Naive thymus-derived CD4-positive, alpha-beta T cell (primary cell): ENCODE data around the gene CACNA1C. TPM values are rescaled to one million over a fixed set of nuclear protein-coding genes. Genes with fewer than 3 reads are reported as not detected.
A peak's percentile ranks its signal among the peaks of the same experiment; 100 is the strongest.

Experiments
- ATAC-seq: fragments of 150-1000 bp; cut with Tn5 transposase; 2 replicates; pipeline ENCODE4 v1.10.0; 2021; ENCODE audit warnings: mild to moderate bottlenecking, moderate library complexity
- CTCF ChIA-PET: fragments of 350-600 bp; sonication (Branson Sonifier 250); formaldehyde crosslinking; loops from one replicate; lab custom pipeline; 2021; ENCODE audit warnings: antibody characterized with exemption; lab: Charles Lee
- POLR2A ChIA-PET: fragments of 350-600 bp; sonication (Branson Sonifier 250); formaldehyde crosslinking; loops from one replicate; lab custom pipeline; 2021; ENCODE audit warnings: antibody characterized with exemption, inconsistent platforms; lab: Charles Lee
- DNase-seq, 9 donors: peaks; one replicate each; pipeline versions ENCODE4 v3.0.0 to v3.0.0-alpha.2; 2020 to 2022; ENCODE audit warnings: mixed read lengths in 1 of 9
- H3K27ac ChIP-seq: one replicate; pipeline ENCODE4 v1.7.0; 2013; ENCODE audit warnings: mild to moderate bottlenecking, low read depth, low read length, moderate library complexity
- H3K27me3 ChIP-seq, 2 donors: one replicate each; pipeline ENCODE4 v1.7.0; 2013; ENCODE audit warnings: low read length in 2 of 2, mild to moderate bottlenecking in 2 of 2, moderate library complexity in 2 of 2; ENCODE audit not compliant: control insufficient read depth in 2 of 2, insufficient read depth in 2 of 2
- H3K36me3 ChIP-seq, 3 experiments: 1 replicate in 2 of 3; 2 replicates in 1 of 3; pipeline ENCODE4 v1.7.0; 2013; ENCODE audit warnings: low read length in 3 of 3, mild to moderate bottlenecking in 3 of 3, moderate library complexity in 1 of 3; ENCODE audit not compliant: insufficient read depth in 3 of 3, control insufficient read depth in 2 of 3
- H3K4me1 ChIP-seq, 2 donors: one replicate each; pipeline ENCODE4 v1.7.0; 2013; ENCODE audit warnings: low read length in 2 of 2, mild to moderate bottlenecking in 2 of 2, moderate library complexity in 1 of 2; ENCODE audit not compliant: control insufficient read depth in 2 of 2, insufficient read depth in 2 of 2
- H3K4me3 ChIP-seq: 2 replicates; pipeline ENCODE4 v1.7.0; 2013; ENCODE audit warnings: mild to moderate bottlenecking, low read length
- H3K9me3 ChIP-seq, 3 experiments: 1 replicate in 2 of 3; 2 replicates in 1 of 3; pipeline ENCODE4 v1.7.0; 2013; ENCODE audit warnings: low read length in 3 of 3; ENCODE audit not compliant: control insufficient read depth in 2 of 3
- H3K27ac Mint-ChIP-seq, 9 donors: one replicate each; pipeline ENCODE4 v1.8.0; 2020 to 2022; ENCODE audit warnings: mixed read lengths in 9 of 9, mild to moderate bottlenecking in 8 of 9, moderate library complexity in 5 of 9, inconsistent platforms in 2 of 9
- H3K27me3 Mint-ChIP-seq, 5 donors: one replicate each; pipeline ENCODE4 v1.8.0; 2021 to 2022; ENCODE audit warnings: mixed read lengths in 5 of 5, mild to moderate bottlenecking in 1 of 5
- H3K36me3 Mint-ChIP-seq, 5 donors: one replicate each; pipeline ENCODE4 v1.8.0; 2020 to 2022; ENCODE audit warnings: mixed read lengths in 5 of 5, mild to moderate bottlenecking in 3 of 5, inconsistent platforms in 1 of 5
- H3K4me1 Mint-ChIP-seq, 7 donors: one replicate each; pipeline ENCODE4 v1.8.0; 2020 to 2022; ENCODE audit warnings: mixed read lengths in 7 of 7, mild to moderate bottlenecking in 3 of 7, inconsistent platforms in 1 of 7
- H3K4me3 Mint-ChIP-seq, 10 donors: one replicate each; pipeline ENCODE4 v1.8.0; 2020 to 2022; ENCODE audit warnings: mild to moderate bottlenecking in 10 of 10, mixed read lengths in 10 of 10, moderate library complexity in 6 of 10, inconsistent platforms in 2 of 10
- H3K9me3 Mint-ChIP-seq, 11 donors: one replicate each; pipeline ENCODE4 v1.8.0; 2020 to 2022; ENCODE audit warnings: mixed read lengths in 11 of 11, mild to moderate bottlenecking in 4 of 11, inconsistent platforms in 1 of 11, moderate library complexity in 1 of 11
- intact Hi-C, 2 donors: fragments of 100-400 bp; cut with micrococcal nuclease; formaldehyde crosslinking; loops; one replicate each; pipeline ENCODE4 v1.15.1; 2023
- polyA plus RNA-seq, 2 donors: library from polyadenylated mRNA; unstranded; fragments of 300-500 nt; fragmentation: Illumina TruSeq; gene quantifications; one replicate each; pipeline ENCODE4 v1.2.3, GENCODE V29; 2021
- total RNA-seq, 6 experiments: library from RNA in 5 of 6; stranded (reverse) in 5 of 6; gene quantifications; 1 replicate in 5 of 6; 2 replicates in 1 of 6; pipeline ENCODE4 v1.2.3 and lab custom pipeline; 2021 to 2026

Gene CACNA1C
- total and polyA plus RNA-seq, 7 experiments from 2014 or later, result 0.04 to 0.48 (median 0.08) TPM

- CTCF ChIA-PET, result no interaction called here
- Mint-ChIP-seq H3K27ac (peak overlapping the region in 1 of 9 donors; percentile 59), H3K36me3 (no peaks in the 10 kb centered on the region), H3K4me3 (no peak overlapping the region), H3K4me1 (peaks cover 0 to 3% (median 0%) of the 10 kb centered on the region in 7 donors), H3K9me3 (peaks cover 0 to 1% (median 0%) of the 10 kb centered on the region in 11 donors), H3K27me3 (peaks cover 0 to 19% (median 9%) of the 10 kb centered on the region in 5 donors)
- no peaks in the 10 kb centered on the region for H3K36me3 ChIP-seq
- no peaks in the 10 kb centered on the region for H3K4me1 ChIP-seq
- intact Hi-C loops, result no loop called here
- no peak overlapping the region for H3K4me3 ChIP-seq
- POLR2A ChIA-PET, result no interaction called here
- H3K9me3 ChIP-seq, result no peaks in the 10 kb centered on the region
- H3K27me3 ChIP-seq, result no peaks in the 10 kb centered on the region
- no peak overlapping the region for H3K27ac ChIP-seq
- DNase-seq (no peak), ATAC-seq (no peak)
Measured at GRCh38 chr12:2333491-2334195, 280.9 kb downstream of the CACNA1C start.

- Histone ChIP-seq H3K27ac (no peak overlapping the region), H3K27me3 (no peaks in the 10 kb centered on the region), H3K9me3 (no peaks in the 10 kb centered on the region), H3K36me3 (no peaks in the 10 kb centered on the region), H3K4me3 (no peak overlapping the region), H3K4me1 (no peaks in the 10 kb centered on the region)
- Mint-ChIP-seq H3K4me1 (peaks cover 0 to 3% (median 0%) of the 10 kb centered on the region in 7 donors), H3K9me3 (peaks cover 0 to 1% (median 0%) of the 10 kb centered on the region in 11 donors), H3K4me3 (no peak overlapping the region), H3K27ac (no peak overlapping the region), H3K36me3 (no peaks in the 10 kb centered on the region), H3K27me3 (peaks cover 0 to 19% (median 7%) of the 10 kb centered on the region in 5 donors)
- ATAC-seq (no peak), DNase-seq (no peak)
- ChIA-PET POLR2A (no interaction called here), CTCF (no interaction called here)
- intact Hi-C loops, result no loop called here
Measured at GRCh38 chr12:2334271-2334670, 281.5 kb downstream of the CACNA1C start.

DNA sequence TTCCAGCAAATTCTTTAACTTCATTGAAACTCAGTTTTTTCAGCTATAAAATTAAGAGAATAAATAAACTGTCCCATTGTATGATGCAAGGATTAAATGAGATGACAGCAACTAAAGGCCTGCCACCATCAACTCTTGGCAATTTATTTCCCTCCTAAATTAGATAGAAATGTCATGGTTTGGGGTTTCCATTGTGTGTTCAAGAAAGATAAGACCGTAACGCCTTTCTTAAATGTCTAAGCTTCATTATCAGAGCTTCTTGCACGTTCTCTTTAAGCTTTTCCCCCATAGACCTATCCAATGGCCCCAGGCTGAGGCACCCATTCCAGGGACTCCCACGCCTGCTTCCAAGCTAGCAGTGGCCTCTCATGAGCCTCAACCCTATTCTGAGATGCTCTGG lies 281.9 kb downstream of the CACNA1C start:
- Histone ChIP-seq H3K4me1 (no peaks in the 10 kb centered on the region), H3K27me3 (no peaks in the 10 kb centered on the region), H3K4me3 (no peak overlapping the region), H3K36me3 (no peaks in the 10 kb centered on the region), H3K9me3 (no peaks in the 10 kb centered on the region), H3K27ac (no peak overlapping the region)
- intact Hi-C loops, result no loop called here
- ChIA-PET CTCF (interaction anchor here (0.5 kb wide), 1 partner anchor 76 kb away, joined by 3 read pairs; no protein-coding TSS in a partner anchor), POLR2A (no interaction called here)
- peaks cover 0 to 16% (median 3%) of the 10 kb centered on the region in 5 donors for H3K27me3 Mint-ChIP-seq
- no peak for ATAC-seq
- H3K9me3 Mint-ChIP-seq, result peaks cover 0 to 1% (median 0%) of the 10 kb centered on the region in 11 donors
- no peak for DNase-seq
- H3K4me3 Mint-ChIP-seq, result no peak overlapping the region
- H3K36me3 Mint-ChIP-seq, result no peaks in the 10 kb centered on the region
- peaks cover 0 to 3% (median 0%) of the 10 kb centered on the region in 7 donors for H3K4me1 Mint-ChIP-seq
- no peak overlapping the region for H3K27ac Mint-ChIP-seq

- peaks cover 0 to 1% (median 0%) of the 10 kb centered on the region in 11 donors for H3K9me3 Mint-ChIP-seq
- no peak overlapping the region for H3K27ac Mint-ChIP-seq
- no peak for DNase-seq
- Histone ChIP-seq H3K27me3 (no peaks in the 10 kb centered on the region), H3K36me3 (no peaks in the 10 kb centered on the region), H3K9me3 (no peaks in the 10 kb centered on the region), H3K27ac (no peak overlapping the region), H3K4me3 (no peak overlapping the region), H3K4me1 (no peaks in the 10 kb centered on the region)
- ChIA-PET POLR2A (no interaction called here), CTCF (interaction anchor here (0.5 kb wide), 1 partner anchor 77 kb away, joined by 3 read pairs; no protein-coding TSS in a partner anchor)
- peaks cover 0 to 3% (median 0%) of the 10 kb centered on the region in 7 donors for H3K4me1 Mint-ChIP-seq
- intact Hi-C loops, result no loop called here
- peaks cover 0 to 15% (median 3%) of the 10 kb centered on the region in 5 donors for H3K27me3 Mint-ChIP-seq
- no peak overlapping the region for H3K4me3 Mint-ChIP-seq
- no peaks in the 10 kb centered on the region for H3K36me3 Mint-ChIP-seq
- no peak for ATAC-seq
Measured at GRCh38 chr12:2335109-2335508, 282.3 kb downstream of the CACNA1C start.

GRCh38 chr12:2335513-2335912 lies 282.7 kb downstream of the CACNA1C start:
- no peaks in the 10 kb centered on the region for H3K27me3 ChIP-seq
- Mint-ChIP-seq H3K27ac (no peak overlapping the region), H3K27me3 (peaks cover 0 to 15% (median 6%) of the 10 kb centered on the region in 5 donors), H3K36me3 (no peaks in the 10 kb centered on the region), H3K4me3 (no peak overlapping the region), H3K4me1 (peaks cover 0 to 3% (median 0%) of the 10 kb centered on the region in 7 donors), H3K9me3 (peaks cover 0 to 1% (median 0%) of the 10 kb centered on the region in 11 donors)
- H3K9me3 ChIP-seq, result no peaks in the 10 kb centered on the region
- CTCF ChIA-PET, result no interaction called here
- POLR2A ChIA-PET, result no interaction called here
- H3K27ac ChIP-seq, result no peak overlapping the region
- H3K4me1 ChIP-seq, result no peaks in the 10 kb centered on the region
- intact Hi-C loops, result no loop called here
- no peak overlapping the region for H3K4me3 ChIP-seq
- H3K36me3 ChIP-seq, result no peaks in the 10 kb centered on the region
- no peak for DNase-seq
- ATAC-seq, result no peak

DNA sequence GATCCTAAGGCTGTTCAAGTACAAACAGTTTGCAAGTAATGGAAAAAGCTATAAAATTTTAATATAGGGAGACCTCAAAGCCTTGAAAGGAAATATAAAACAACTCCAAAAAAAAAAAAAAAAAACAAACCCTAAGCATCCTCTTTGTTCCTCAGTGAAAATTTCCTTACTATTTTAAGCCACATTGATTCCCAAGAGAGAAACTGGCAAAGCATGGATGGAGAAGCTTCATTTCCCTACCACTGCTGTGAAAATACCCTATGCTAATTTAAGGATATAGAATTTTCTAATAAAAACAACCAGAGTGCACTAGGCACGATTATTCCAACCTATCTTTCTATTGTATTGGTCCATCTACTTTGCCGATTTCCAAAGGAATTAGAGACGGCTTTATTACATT lies 283.1 kb downstream of the CACNA1C start:
- H3K36me3 Mint-ChIP-seq, result no peaks in the 10 kb centered on the region
- Histone ChIP-seq H3K4me3 (no peak overlapping the region), H3K36me3 (no peaks in the 10 kb centered on the region), H3K9me3 (no peaks in the 10 kb centered on the region), H3K4me1 (no peaks in the 10 kb centered on the region), H3K27me3 (no peaks in the 10 kb centered on the region), H3K27ac (no peak overlapping the region)
- H3K4me3 Mint-ChIP-seq, result no peak overlapping the region
- no peak for DNase-seq
- no peaks in the 10 kb centered on the region for H3K9me3 Mint-ChIP-seq
- intact Hi-C loops, result no loop called here
- ATAC-seq, result no peak
- peaks cover 0 to 3% (median 0%) of the 10 kb centered on the region in 7 donors for H3K4me1 Mint-ChIP-seq
- ChIA-PET CTCF (no interaction called here), POLR2A (no interaction called here)
- no peak overlapping the region for H3K27ac Mint-ChIP-seq
- H3K27me3 Mint-ChIP-seq, result peaks cover 0 to 15% (median 5%) of the 10 kb centered on the region in 5 donors

- DNase-seq (no peak), ATAC-seq (peak; percentile 76)
- ChIA-PET CTCF (no interaction called here), POLR2A (no interaction called here)
- H3K4me3 ChIP-seq, result no peak overlapping the region
- H3K4me1 Mint-ChIP-seq, result peaks cover 0 to 3% (median 0%) of the 10 kb centered on the region in 7 donors
- H3K9me3 ChIP-seq, result no peaks in the 10 kb centered on the region
- H3K36me3 ChIP-seq, result no peaks in the 10 kb centered on the region
- intact Hi-C loops, result no loop called here
- H3K27ac Mint-ChIP-seq, result no peak overlapping the region
- H3K4me1 ChIP-seq, result no peaks in the 10 kb centered on the region
- no peak overlapping the region for H3K27ac ChIP-seq
- H3K9me3 Mint-ChIP-seq, result no peaks in the 10 kb centered on the region
- H3K36me3 Mint-ChIP-seq, result no peaks in the 10 kb centered on the region
- no peak overlapping the region for H3K4me3 Mint-ChIP-seq
- H3K27me3 ChIP-seq, result no peaks in the 10 kb centered on the region
- H3K27me3 Mint-ChIP-seq, result peaks cover 0 to 15% (median 4%) of the 10 kb centered on the region in 5 donors
Measured at GRCh38 chr12:2336409-2336829, 283.6 kb downstream of the CACNA1C start.
